T-helper 22 cell (primary cell): ENCODE results near the gene SYT8.
A peak's percentile ranks its signal among the peaks of the same experiment; 100 is the strongest.

ENCODE experiments used
- DNase-seq: peaks from one replicate; pipeline ENCODE4 v3.0.0-alpha.2; 2020; ENCODE audit warnings: low read depth

Gene SYT8

GRCh38 chr11:1860108-1860507 lies 25.3 kb downstream of the SYT8 start:
- no peak for DNase-seq

DNA sequence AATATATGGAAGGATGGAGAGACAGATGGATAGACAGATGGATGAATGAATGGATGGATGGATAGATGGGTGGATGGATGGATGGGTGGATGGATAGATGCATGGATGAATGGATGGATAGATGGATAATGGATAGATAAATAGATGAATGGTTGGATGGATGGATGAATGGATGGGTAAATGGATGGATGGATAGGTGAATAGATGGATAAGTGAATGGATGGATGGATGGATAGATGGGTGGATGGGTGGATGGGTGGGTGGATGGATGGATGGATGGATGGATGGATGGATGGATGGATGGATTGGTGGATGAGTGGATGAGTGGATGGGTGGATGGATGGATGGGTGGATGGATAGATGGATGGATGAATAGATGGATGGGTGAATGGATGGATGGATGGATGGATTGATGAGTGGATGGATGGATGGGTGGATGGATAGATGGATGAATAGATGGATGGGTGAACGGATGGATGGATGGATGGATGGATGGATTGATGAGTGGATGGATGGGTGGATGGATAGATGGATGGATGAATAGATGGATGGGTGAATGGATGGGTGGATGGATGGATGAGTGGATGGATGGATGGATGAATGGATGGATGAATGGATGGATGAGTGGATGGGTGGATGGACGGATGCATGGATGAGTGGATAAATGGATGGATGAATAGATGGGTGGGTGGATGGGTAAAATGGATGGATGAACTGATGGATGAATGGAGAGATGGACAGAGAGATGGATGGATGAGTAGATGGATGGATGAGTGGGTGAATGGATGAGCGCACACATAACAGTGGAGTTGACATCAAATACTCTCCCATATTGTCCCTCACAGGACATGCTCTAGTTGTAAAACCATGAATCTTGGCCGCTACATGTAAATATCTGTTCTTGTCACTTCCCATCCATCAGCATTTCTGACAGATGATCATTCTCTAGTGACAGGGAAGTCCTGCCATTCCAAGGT lies 26.9 kb downstream of the SYT8 start:
- no peak for DNase-seq

- no peak for DNase-seq
Measured at GRCh38 chr11:1862588-1863351, 28.0 kb downstream of the SYT8 start.

DNA sequence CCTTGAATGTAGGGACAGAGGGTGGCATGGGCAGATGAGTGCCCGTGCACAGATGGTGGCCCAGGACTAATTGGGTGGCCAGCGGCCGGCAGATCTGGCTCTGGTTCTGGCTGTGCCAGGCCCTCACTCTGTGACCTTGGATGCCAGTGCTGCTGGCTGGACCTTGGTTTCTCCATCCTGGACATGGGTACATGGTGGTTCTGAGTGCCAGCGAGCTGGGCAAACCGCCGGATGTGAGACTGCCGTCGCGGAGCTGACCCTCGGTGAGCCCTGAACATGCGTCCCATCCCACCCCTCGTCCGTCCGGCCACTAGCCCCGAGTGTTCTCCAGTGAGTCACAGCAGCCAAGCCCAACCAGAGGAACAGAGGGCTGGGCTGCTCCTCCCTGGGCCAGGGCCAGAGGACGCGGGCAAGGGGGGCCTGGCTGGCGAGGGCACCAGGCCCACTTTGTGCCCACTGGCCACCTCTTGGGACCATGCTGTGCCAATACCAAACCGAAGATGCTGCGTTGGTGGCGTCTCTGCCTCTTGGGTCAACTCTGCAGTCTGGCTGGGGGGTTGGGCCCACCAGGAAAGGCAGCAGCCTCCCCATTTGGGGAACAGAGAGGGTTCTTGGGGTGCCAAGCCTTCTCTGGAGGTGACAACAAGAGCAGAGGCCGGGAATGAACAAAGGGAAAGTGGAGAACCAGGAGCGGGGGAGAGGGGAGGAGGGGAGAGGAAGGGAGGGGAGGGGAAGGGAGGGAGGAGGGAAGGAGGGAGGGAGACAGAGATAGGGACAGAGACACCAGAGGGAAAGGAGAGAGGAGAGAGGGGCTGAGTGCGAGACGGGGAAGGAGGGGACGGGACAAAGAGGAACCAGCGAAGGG lies 28.8 kb downstream of the SYT8 start:
- no peak for DNase-seq

GRCh38 chr11:1864231-1864630 lies 29.4 kb downstream of the SYT8 start:
- no peak for DNase-seq

GRCh38 chr11:1864831-1865665 lies 30.3 kb downstream of the SYT8 start:
- no peak for DNase-seq

DNA sequence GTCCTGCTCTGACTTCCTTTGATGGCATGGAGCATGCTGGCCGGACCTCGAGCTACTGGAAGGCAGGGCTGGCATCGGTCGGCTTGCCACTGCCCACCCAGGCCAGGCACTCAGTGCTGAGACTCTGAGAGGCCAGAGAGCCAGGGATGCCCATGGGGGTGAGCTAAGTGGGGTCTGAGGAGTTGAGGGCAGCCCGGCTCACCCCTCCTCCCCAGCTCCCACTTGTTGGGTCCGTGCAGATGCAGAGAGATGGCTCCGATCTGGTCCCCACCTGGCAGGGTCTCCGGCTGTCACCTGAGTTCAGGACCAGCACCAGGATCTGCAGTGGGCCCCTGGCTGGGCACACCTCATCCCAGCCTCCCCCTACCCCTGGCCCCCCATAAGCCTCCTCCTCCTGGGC lies 31.4 kb downstream of the SYT8 start:
- DNase-seq: no peak

DNA sequence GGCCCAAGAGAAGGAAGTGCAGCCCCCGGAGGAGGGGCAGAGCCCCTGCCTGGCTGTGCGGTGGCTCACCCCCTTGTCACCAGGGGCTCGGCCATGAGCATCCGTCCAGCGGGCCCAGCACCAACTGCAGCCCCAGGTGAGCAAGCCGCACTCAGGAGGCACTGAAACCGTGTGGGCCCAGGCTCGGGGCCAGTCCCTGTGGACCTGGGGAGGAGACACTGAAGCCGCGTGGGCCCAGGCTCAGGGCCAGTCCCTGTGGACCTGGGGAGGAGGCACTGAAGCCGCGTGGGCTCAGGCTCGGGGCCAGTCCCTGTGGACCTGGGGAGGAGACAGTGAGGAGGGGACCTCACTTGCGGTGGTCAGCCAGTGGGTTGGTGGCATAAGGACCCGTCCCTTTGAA lies 32.0 kb downstream of the SYT8 start:
- no peak for DNase-seq

DNA sequence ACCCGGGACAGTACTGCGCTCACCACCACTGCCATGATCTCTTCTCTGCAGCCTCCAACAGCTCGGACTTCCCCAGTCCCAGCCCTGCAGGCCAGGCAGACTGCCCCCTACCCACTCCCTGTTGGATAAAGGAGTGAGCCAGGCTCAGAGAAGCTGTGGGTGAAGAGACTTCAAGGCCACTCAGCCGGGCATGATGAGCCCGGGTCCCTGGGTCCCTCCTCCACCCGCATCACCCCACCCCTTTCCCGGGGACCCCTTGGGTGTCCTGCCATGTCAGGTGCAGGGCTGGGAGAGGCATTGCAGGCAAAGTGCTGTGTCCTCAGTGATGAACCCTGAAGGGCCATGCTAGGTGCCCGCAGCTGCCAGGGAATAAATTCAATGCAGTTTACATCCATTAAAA lies 32.6 kb downstream of the SYT8 start:
- no peak for DNase-seq

GRCh38 chr11:1868056-1868635 lies 33.4 kb downstream of the SYT8 start:
- no peak for DNase-seq

- no peak for DNase-seq
Measured at GRCh38 chr11:1868636-1869291, 34.0 kb downstream of the SYT8 start.

DNA sequence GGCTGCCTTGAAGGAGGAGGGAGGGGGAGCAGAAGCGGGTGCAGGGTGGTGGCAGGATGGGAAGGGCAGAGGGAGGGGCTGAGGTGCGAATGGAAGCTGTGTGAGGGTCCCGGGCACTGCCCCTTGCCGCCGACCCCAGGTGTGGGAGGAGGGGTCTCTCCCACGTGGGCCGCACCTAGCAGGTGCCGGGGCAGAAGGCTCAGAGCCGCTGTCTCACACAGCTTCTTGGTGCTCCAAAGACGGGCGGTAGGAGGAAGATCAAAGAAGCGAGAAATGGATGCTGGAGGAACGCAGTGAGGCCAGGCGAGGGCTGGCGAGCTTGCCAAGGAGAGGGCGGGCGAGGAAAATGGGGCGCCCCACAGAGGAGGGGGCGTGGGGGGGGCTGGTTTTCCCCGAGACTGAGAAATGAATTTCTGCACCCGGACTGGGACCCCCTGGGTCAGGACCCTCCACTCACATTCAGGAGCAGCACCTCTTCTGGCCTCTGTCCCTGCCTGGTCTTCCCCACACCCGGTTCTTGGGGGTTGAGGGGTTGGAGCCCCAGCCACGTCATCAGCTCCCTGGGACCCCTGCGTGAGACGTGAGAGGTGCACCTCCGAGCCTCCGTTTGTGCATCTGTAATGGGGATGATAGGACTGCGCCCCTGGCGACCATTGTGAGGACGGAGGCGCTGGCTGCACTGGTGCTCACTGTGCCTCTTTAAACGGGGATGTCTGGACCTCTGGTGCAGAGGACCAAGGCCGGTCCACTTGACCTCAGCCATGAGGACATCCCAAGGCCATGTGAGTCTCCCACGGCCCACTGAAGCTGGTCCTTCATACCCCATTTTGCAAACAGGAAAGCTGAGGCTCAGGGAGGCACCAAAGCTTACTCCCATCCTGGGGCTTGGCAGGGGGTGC lies 34.9 kb downstream of the SYT8 start:
- DNase-seq: no peak

DNA sequence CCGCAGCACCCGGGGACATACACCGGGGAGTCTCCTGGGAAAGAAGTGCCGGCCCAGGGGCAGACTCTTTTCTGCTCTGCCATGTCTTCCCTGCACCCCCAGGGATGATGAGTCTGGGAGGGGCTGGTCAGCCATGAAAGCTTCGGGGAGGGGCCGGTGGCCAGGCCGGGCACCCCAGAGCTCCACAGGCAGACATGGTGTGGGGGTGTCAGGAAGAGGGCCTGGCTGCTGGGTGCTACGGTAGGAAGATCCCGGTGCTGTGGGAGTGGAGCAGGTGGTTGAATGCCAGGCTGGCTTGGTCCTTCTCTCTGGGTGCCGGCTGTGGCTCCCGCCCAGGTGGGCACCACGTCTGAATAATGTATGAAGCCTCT lies 35.5 kb downstream of the SYT8 start:
- DNase-seq: no peak

DNA sequence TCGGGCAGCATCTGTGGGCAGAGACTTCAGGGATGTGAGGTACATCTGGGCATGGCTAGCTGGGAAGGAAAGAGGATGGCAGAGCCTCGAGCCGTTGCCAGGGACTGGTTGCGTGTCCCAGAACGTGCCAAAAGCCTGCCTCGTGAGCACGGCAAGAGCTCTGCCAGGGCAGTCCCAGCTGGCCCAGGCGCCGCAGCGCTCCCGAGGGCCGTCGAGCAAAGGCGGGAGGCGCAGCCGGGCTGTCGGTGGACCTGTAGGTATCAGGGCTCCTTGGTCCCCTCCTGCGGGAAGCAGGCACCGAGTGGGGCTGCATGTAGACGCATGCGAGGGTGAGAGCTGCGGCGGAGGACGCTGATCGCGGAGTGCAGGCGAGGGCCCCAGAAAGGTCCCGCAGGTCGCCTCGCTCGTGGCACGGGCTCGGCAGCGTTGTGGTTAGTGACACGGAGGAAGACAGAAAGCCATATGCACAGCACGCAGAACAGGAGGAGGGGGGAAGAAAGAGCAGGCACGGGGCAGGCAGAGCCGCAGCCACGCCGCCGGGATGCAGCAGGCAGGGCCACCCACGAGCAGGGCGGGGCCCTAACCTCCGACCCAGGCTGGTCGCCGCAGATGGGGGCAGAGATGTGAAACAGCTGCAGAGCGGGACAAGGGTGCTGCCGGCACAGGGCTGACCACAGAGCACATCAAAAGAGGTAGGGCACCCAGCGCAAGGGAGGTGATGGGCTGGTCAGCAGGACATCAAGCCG lies 36.1 kb downstream of the SYT8 start:
- peak; percentile 43 for DNase-seq

- no peak for DNase-seq
Measured at GRCh38 chr11:1871531-1871930, 36.7 kb downstream of the SYT8 start.

DNA sequence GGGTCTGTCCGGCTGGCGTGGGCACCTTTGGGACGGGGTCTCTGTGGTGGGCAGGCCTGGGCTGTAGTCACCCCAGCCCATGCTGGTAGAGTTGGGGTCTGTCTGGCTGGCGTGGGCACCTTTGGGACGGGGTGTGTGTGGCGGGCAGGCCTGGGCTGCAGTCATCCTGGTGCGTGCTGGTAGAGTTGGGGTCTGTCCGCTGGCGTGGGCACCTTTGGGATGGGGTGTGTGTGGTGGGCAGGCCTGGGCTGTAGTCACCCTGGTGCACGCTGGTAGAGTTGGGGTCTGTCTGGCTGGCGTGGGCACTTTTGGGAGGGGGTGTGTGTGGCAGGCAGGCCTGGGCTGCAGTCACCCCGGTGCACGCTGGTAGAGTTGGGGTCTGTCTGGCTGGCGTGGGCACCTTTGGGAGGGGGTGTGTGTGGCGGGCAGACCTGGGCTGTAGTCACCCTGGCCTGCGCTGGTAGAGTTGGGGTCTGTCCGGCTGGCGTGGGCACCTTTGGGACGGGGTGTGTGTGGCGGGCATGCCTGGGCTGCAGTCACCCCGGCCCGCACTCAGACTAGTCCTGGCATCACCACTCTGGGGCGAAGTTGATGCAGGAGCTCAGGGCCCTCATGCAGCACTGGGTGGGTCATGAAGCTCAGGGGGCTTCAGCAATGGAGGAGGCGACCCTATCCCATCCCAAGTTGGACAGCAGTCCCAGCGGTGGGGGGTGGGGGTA lies 37.6 kb downstream of the SYT8 start:
- DNase-seq: no peak

DNA sequence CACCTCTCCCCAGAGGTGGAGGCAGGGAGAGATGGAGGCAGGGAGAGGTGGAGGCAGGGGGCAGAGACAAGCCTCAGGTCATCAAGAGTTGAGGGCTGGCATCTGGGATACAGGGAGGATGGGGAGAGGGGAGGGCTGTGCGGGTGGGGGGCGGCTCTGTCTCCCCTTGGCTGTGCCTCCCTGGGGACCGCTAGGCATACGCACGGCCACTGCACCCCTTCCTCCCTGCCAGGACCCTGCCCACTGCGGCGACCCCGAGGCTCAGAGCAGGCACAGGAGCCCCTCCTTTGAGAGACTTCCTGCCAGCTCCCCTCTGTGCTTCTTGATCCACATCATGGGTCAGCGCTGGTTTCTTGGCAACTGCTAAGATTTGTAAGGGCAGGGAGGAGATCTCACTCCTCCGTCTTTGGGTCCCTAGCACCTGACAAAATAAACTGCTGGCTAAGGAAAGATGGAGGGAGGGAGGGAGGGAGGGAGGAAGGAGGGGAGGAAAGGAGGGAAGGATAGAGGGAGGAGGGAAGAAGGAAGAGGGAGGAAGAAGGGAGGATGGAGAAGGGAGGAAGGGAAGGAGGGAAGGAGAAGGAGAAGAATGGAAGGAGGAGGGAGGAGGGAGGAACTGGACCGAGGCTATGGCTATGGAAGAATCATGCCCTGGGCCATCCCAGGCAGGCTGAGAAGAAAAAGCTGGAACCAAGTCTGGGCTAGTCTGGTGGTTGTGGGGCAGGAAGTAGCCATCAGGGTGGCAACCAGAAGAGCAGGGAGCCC lies 38.4 kb downstream of the SYT8 start:
- no peak for DNase-seq
